IMR-90 (cell line): Measurements from ENCODE around the gene TUBGCP6. TPM values are rescaled to one million over a fixed set of nuclear protein-coding genes. Genes with fewer than 3 reads are reported as not detected.

Experiments
- ATAC-seq: fragments of 200-7000 bp; cut with Tn5 transposase; 2 replicates; pipeline ENCODE4 v1.9.1; 2020; ENCODE audit warnings: low read depth, mild to moderate bottlenecking, moderate library complexity
- BruUV-seq: library from RNA; stranded (reverse); fragments of 400-500 nt; replicated peaks from 2 replicates; lab custom pipeline; 2021; lab: Mats Ljungman, UMichigan
- CTCF ChIA-PET: fragments of 300-600 bp; formaldehyde crosslinking; extraction: SDS; loops from one replicate; lab custom pipeline; 2021; ENCODE audit warnings: antibody characterized with exemption; lab: Yijun Ruan, JAX
- POLR2A ChIA-PET: fragments of 300-600 bp; sonication (Branson Sonifier 250); formaldehyde crosslinking; loops from one replicate; lab custom pipeline; 2022; ENCODE audit warnings: antibody characterized with exemption; ENCODE audit not compliant: unreplicated experiment; lab: Charles Lee
- DNase-seq: peaks from one replicate; pipeline ENCODE4 v3.0.0; 2013
- H2AFZ ChIP-seq: replicated peaks from 2 replicates; pipeline ENCODE3; 2013; ENCODE audit warnings: low read length, mild to moderate bottlenecking; ENCODE audit not compliant: poor library complexity
- H2AK5ac ChIP-seq: 2 replicates; pipeline ENCODE4 v1.6.1; 2013; ENCODE audit warnings: low read depth, low read length, inconsistent platforms
- H2AK9ac ChIP-seq: replicated peaks from 2 replicates; pipeline ENCODE3; 2013; ENCODE audit warnings: mild to moderate bottlenecking, low read depth, low read length, moderate library complexity; ENCODE audit not compliant: poor library complexity
- H2BK120ac ChIP-seq: 2 replicates; pipeline ENCODE4 v1.6.1; 2013; ENCODE audit warnings: low read depth, low read length, inconsistent platforms
- H2BK15ac ChIP-seq: 3 replicates; pipeline ENCODE4 v1.6.1; 2013; ENCODE audit warnings: low read depth, low read length, inconsistent platforms
- H2BK20ac ChIP-seq: 2 replicates; pipeline ENCODE4 v1.6.1; 2013; ENCODE audit warnings: low read depth, mild to moderate bottlenecking, inconsistent platforms, low read length, moderate library complexity
- H2BK5ac ChIP-seq: 2 replicates; pipeline ENCODE4 v1.6.1; 2013; ENCODE audit warnings: mild to moderate bottlenecking, low read depth, low read length, inconsistent platforms; ENCODE audit not compliant: poor library complexity, severe bottlenecking
- H3K14ac ChIP-seq: replicated peaks from 2 replicates; pipeline ENCODE4 v1.6.1; 2013; ENCODE audit warnings: low read depth, low read length, inconsistent platforms
- H3K18ac ChIP-seq: 2 replicates; pipeline ENCODE4 v1.6.1; 2013; ENCODE audit warnings: low read depth, low read length, control low read depth
- H3K23ac ChIP-seq: 2 replicates; pipeline ENCODE4 v1.6.1; 2013; ENCODE audit warnings: low read depth, low read length, inconsistent platforms
- H3K27ac ChIP-seq: 2 replicates; pipeline ENCODE4 v1.5.1; 2013; ENCODE audit warnings: mild to moderate bottlenecking, control low read depth, low read length; ENCODE audit not compliant: insufficient read depth
- H3K27me3 ChIP-seq: 2 replicates; pipeline ENCODE4 v1.6.1; 2013; ENCODE audit warnings: low read length; ENCODE audit not compliant: control insufficient read depth, insufficient read depth
- H3K36me3 ChIP-seq: 2 replicates; pipeline ENCODE4 v1.6.1; 2013; ENCODE audit warnings: low read length, mixed read lengths; ENCODE audit not compliant: control insufficient read depth, insufficient read depth
- H3K4ac ChIP-seq: 2 replicates; pipeline ENCODE4 v1.6.1; 2013; ENCODE audit warnings: low read depth, low read length, inconsistent platforms
- H3K4me1 ChIP-seq: 2 replicates; pipeline ENCODE4 v1.6.1; 2013; ENCODE audit warnings: low read length, mixed read lengths; ENCODE audit not compliant: control insufficient read depth, insufficient read depth
- H3K4me2 ChIP-seq: 2 replicates; pipeline ENCODE4 v1.6.1; 2013; ENCODE audit warnings: low read depth, mild to moderate bottlenecking, control low read depth, low read length, moderate library complexity
- H3K4me3 ChIP-seq: 2 replicates; pipeline ENCODE4 v1.5.1; 2013; ENCODE audit warnings: low read depth, mild to moderate bottlenecking, control low read depth, low read length, moderate library complexity; ENCODE audit not compliant: insufficient read depth
- H3K56ac ChIP-seq: 2 replicates; pipeline ENCODE4 v1.6.1; 2013; ENCODE audit warnings: low read length, inconsistent platforms; ENCODE audit not compliant: insufficient read depth; ENCODE audit errors: extremely low read depth
- H3K79me1 ChIP-seq, 2 experiments: 2 replicates each; pipeline ENCODE4 v1.6.1; 2013; ENCODE audit warnings: low read length in 2 of 2, inconsistent platforms in 1 of 2, low read depth in 1 of 2
- H3K9ac ChIP-seq: 2 replicates; pipeline ENCODE4 v1.6.1; 2013; ENCODE audit warnings: low read depth, low read length, control low read depth
- H3K9me1 ChIP-seq: 2 replicates; pipeline ENCODE4 v1.6.1; 2013; ENCODE audit warnings: low read length, inconsistent platforms; ENCODE audit not compliant: insufficient read depth
- H3K9me3 ChIP-seq: 2 replicates; pipeline ENCODE4 v1.6.1; 2013; ENCODE audit warnings: low read length; ENCODE audit not compliant: control insufficient read depth, insufficient read depth
- H4K20me1 ChIP-seq: 2 replicates; pipeline ENCODE4 v1.6.1; 2013; ENCODE audit warnings: low read length, inconsistent platforms; ENCODE audit not compliant: insufficient read depth
- H4K5ac ChIP-seq: 2 replicates; pipeline ENCODE4 v1.6.1; 2013; ENCODE audit warnings: mild to moderate bottlenecking, low read depth, low read length, control low read depth
- H4K8ac ChIP-seq, 2 experiments: 2 replicates each; pipeline ENCODE4 v1.6.1; 2013; ENCODE audit warnings: low read depth in 2 of 2, low read length in 2 of 2, control low read depth in 1 of 2, inconsistent platforms in 1 of 2
- H4K91ac ChIP-seq: 2 replicates; pipeline ENCODE4 v1.6.1; 2013; ENCODE audit warnings: low read depth, low read length, inconsistent platforms; ENCODE audit not compliant: insufficient read depth
- BHLHE40 ChIP-seq: fragments of 150-350 bp; IDR thresholded peaks from 2 replicates; pipeline ENCODE4 v1.6.1; 2016; ENCODE audit warnings: mild to moderate bottlenecking, low read depth, low read length
- FOS ChIP-seq: fragments of 150-350 bp; IDR thresholded peaks from 2 replicates; pipeline ENCODE4 v1.6.1; 2016; ENCODE audit warnings: low read depth, low read length
- MXI1 ChIP-seq: IDR thresholded peaks from 2 replicates; pipeline ENCODE4 v1.6.1; 2012; ENCODE audit warnings: low read depth, mild to moderate bottlenecking, low read length, moderate library complexity, borderline replicate concordance
- USF2 ChIP-seq: fragments of 150-350 bp; IDR thresholded peaks from 2 replicates; pipeline ENCODE4 v1.6.1; 2017; ENCODE audit warnings: mild to moderate bottlenecking, antibody characterized with exemption, low read length, low read depth
- WGBS, 2 experiments: methylation state at CpG; one replicate each; pipeline versions ENCODE4 v1.1.5 to v1.1.7; 2013; ENCODE audit warnings: missing lambda C conversion rate in 2 of 2; ENCODE audit not compliant: insufficient read length in 1 of 2; ENCODE audit errors: extremely low coverage in 2 of 2; 5-methylcytosine and 5-hydroxymethylcytosine counted together
- dilution Hi-C: fragments of 300-500 bp; cut with HindIII; formaldehyde crosslinking; loops from one replicate; pipeline ENCODE4 v1.14.3; 2018; ENCODE audit warnings: low sequenced_read_pairs; ENCODE audit not compliant: unreplicated experiment
- in situ Hi-C: fragments of 300-500 bp; cut with MboI; formaldehyde crosslinking; loops from 3 replicates; pipeline ENCODE4 v1.14.3; 2019; ENCODE audit warnings: low sequenced_read_pairs, inconsistent platforms, mixed read lengths
- intact Hi-C: fragments of 100-400 bp; cut with micrococcal nuclease; formaldehyde crosslinking; loops from 2 replicates; pipeline ENCODE4 v1.10.0; 2022
- polyA plus RNA-seq, 3 experiments: library from polyadenylated mRNA; depleted of rRNA; stranded (reverse); fragments of >200 nt; gene quantifications; 2 replicates each; pipeline ENCODE4 v1.2.3, GENCODE V29; 2012; ENCODE audit warnings: low replicate concordance in 1 of 3
- total RNA-seq: library from RNA; depleted of rRNA; stranded (reverse); fragments of >200 nt; gene quantifications from 2 replicates; pipeline ENCODE4 v1.2.3, GENCODE V29; 2012
- TF ChIP-seq, protein P1 (sequence below): fragments of 150-350 bp; IDR thresholded peaks from 2 replicates; pipeline ENCODE4 v1.6.1; 2016; ENCODE audit warnings: low read depth, mild to moderate bottlenecking, low read length, moderate library complexity, borderline replicate concordance
- TF ChIP-seq, protein P2 (sequence below): conservative IDR thresholded peaks from 2 replicates; pipeline ENCODE4 v1.5.1; 2012; ENCODE audit warnings: mild to moderate bottlenecking, low read depth, low read length, improper control_type of control experiment

Gene TUBGCP6
- total and polyA plus RNA-seq, 2 of the 4 experiments (the other 2 are of a cell fraction): 10.8 to 28.6 TPM

- H2AFZ ChIP-seq: no peak overlapping the region
- in situ Hi-C loops: no loop called here
- no peak overlapping the region for H2BK5ac ChIP-seq
- no peak overlapping the region for H2BK15ac ChIP-seq
- no peak overlapping the region for H2AK5ac ChIP-seq
- peaks cover 2% of the 10 kb centered on the region; the same call in 1 of the 2 replicates for H3K36me3 ChIP-seq
- no peak overlapping the region for H3K4me3 ChIP-seq
- ChIA-PET POLR2A (no interaction called here), CTCF (no interaction called here)
- H2BK120ac ChIP-seq: no peak overlapping the region
- H3K9ac ChIP-seq: no peak overlapping the region
- no peak overlapping the region for H3K4ac ChIP-seq
- no peak overlapping the region for H4K5ac ChIP-seq
- no peak overlapping the region for H3K14ac ChIP-seq
- TF ChIP-seq, protein P1, sequence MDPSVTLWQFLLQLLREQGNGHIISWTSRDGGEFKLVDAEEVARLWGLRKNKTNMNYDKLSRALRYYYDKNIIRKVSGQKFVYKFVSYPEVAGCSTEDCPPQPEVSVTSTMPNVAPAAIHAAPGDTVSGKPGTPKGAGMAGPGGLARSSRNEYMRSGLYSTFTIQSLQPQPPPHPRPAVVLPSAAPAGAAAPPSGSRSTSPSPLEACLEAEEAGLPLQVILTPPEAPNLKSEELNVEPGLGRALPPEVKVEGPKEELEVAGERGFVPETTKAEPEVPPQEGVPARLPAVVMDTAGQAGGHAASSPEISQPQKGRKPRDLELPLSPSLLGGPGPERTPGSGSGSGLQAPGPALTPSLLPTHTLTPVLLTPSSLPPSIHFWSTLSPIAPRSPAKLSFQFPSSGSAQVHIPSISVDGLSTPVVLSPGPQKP: no peak
- no peak for TF ChIP-seq USF2
- no peak for TF ChIP-seq FOS
- TF ChIP-seq, protein P2, sequence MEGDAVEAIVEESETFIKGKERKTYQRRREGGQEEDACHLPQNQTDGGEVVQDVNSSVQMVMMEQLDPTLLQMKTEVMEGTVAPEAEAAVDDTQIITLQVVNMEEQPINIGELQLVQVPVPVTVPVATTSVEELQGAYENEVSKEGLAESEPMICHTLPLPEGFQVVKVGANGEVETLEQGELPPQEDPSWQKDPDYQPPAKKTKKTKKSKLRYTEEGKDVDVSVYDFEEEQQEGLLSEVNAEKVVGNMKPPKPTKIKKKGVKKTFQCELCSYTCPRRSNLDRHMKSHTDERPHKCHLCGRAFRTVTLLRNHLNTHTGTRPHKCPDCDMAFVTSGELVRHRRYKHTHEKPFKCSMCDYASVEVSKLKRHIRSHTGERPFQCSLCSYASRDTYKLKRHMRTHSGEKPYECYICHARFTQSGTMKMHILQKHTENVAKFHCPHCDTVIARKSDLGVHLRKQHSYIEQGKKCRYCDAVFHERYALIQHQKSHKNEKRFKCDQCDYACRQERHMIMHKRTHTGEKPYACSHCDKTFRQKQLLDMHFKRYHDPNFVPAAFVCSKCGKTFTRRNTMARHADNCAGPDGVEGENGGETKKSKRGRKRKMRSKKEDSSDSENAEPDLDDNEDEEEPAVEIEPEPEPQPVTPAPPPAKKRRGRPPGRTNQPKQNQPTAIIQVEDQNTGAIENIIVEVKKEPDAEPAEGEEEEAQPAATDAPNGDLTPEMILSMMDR: no peak
- TF ChIP-seq BHLHE40: no peak
- TF ChIP-seq MXI1: no peak
- intact Hi-C loops: no loop called here
- H3K79me1 ChIP-seq: no peaks in the 10 kb centered on the region
- H3K4me1 ChIP-seq: peaks cover 6% of the 10 kb centered on the region; the same call in 1 of the 2 replicates
- no peak overlapping the region for H4K91ac ChIP-seq
- no peak overlapping the region for H3K23ac ChIP-seq
- no peaks in the 10 kb centered on the region; the same call in 1 of the 2 replicates for H3K27me3 ChIP-seq
- dilution Hi-C loops: no loop called here
- no peak overlapping the region for H3K56ac ChIP-seq
- WGBS, 2 experiments: 77% methylated on average over 18 of the region's 39 CpGs; no CpG with 5 or more reads in 1 of the 2 experiments
- no peaks in the 10 kb centered on the region for H3K9me3 ChIP-seq
- no peak overlapping the region for H2AK9ac ChIP-seq
- H2BK20ac ChIP-seq: no peak overlapping the region
- H4K8ac ChIP-seq: no peak overlapping the region
- H3K27ac ChIP-seq: no peak overlapping the region
- no peak for ATAC-seq
- H3K18ac ChIP-seq: no peak overlapping the region
- no peaks in the 10 kb centered on the region for H4K20me1 ChIP-seq
- H3K9me1 ChIP-seq: no peaks in the 10 kb centered on the region
- H3K4me2 ChIP-seq: no peak overlapping the region
- DNase-seq: no peak
- no TSS peak for BruUV-seq
Observed at GRCh38 chr22:50179937-50180726, 64.7 kb downstream of the TUBGCP6 start.
